Measurements from ENCODE around the gene SLC6A11. TPM values are rescaled to one million over a fixed set of nuclear protein-coding genes. Genes with fewer than 3 reads are reported as not detected.
A peak's percentile ranks its signal among the peaks of the same experiment; 100 is the strongest.

SLC6A11 gene
- total RNA-seq, 1 donor from 2014 or later = not detected

- no peak for DNase-seq (ENCODE audit: low read depth)
Measured at GRCh38 chr3:10954740-10955139, 138.7 kb downstream of the SLC6A11 start.

- DNase-seq (ENCODE audit: low read depth) = no peak
Measured at GRCh38 chr3:10955711-10956453, 139.9 kb downstream of the SLC6A11 start.

- DNase-seq (ENCODE audit: low read depth) = no peak
Measured at GRCh38 chr3:10956531-10956930, 140.5 kb downstream of the SLC6A11 start.

- DNase-seq (ENCODE audit: low read depth) = no peak
Measured at GRCh38 chr3:10956986-10957385, 141.0 kb downstream of the SLC6A11 start.

- DNase-seq (ENCODE audit: low read depth) = peak; percentile 55
Measured at GRCh38 chr3:10957976-10958749, 142.1 kb downstream of the SLC6A11 start.

GRCh38 chr3:10960255-10960654, 144.2 kb downstream of the SLC6A11 start:
- DNase-seq (ENCODE audit: low read depth) = no peak

- no peak for DNase-seq (ENCODE audit: low read depth)
Measured at GRCh38 chr3:10961921-10962320, 145.9 kb downstream of the SLC6A11 start.

- DNase-seq (ENCODE audit: low read depth) = no peak
Measured at GRCh38 chr3:10962481-10963036, 146.5 kb downstream of the SLC6A11 start.

GRCh38 chr3:10964537-10965167, 148.6 kb downstream of the SLC6A11 start:
- peak; percentile 8 for DNase-seq (ENCODE audit: low read depth)

GRCh38 chr3:10968401-10968800, 152.4 kb downstream of the SLC6A11 start:
- DNase-seq (ENCODE audit: low read depth) = no peak

GRCh38 chr3:10970306-10970960, 154.4 kb downstream of the SLC6A11 start:
- DNase-seq (ENCODE audit: low read depth) = no peak

- DNase-seq (ENCODE audit: low read depth) = no peak
Measured at GRCh38 chr3:10972072-10972782, 156.2 kb downstream of the SLC6A11 start.

GRCh38 chr3:10973046-10973595, 157.1 kb downstream of the SLC6A11 start:
- DNase-seq (ENCODE audit: low read depth) = no peak

GRCh38 chr3:10974131-10974530, 158.1 kb downstream of the SLC6A11 start:
- no peak for DNase-seq (ENCODE audit: low read depth)

- DNase-seq (ENCODE audit: low read depth) = no peak
Measured at GRCh38 chr3:10974746-10975375, 158.8 kb downstream of the SLC6A11 start.

GRCh38 chr3:10975695-10976234, 159.7 kb downstream of the SLC6A11 start:
- DNase-seq (ENCODE audit: low read depth) = no peak

GRCh38 chr3:10976770-10977169, 160.7 kb downstream of the SLC6A11 start:
- DNase-seq (ENCODE audit: low read depth) = no peak

GRCh38 chr3:10977892-10978510, 162.0 kb downstream of the SLC6A11 start:
- no peak for DNase-seq (ENCODE audit: low read depth)

- DNase-seq (ENCODE audit: low read depth) = no peak
Measured at GRCh38 chr3:10978956-10979355, 162.9 kb downstream of the SLC6A11 start.

GRCh38 chr3:10980312-10980711, 164.3 kb downstream of the SLC6A11 start:
- DNase-seq (ENCODE audit: low read depth) = no peak

Measured in renal cortical epithelial cell (primary cell).